Tibial artery (tissue), 4 donors: ENCODE measurements around the gene TUSC2.
A peak's percentile ranks its signal among the peaks of the same experiment; 100 is the strongest.

Source experiments
- DNase-seq, 2 donors: peaks; one replicate each; pipeline ENCODE4 v3.0.0-alpha.2; 2019
- H3K27ac ChIP-seq, 2 donors: fragments of 200-600 bp; sonication (generic) in 1 of 2; 1 replicate in 1 of 2; 2 replicates in 1 of 2; pipeline ENCODE4 v1.5.1; 2018 to 2019; ENCODE audit warnings: mild to moderate bottlenecking in 1 of 2
- H3K27me3 ChIP-seq, 2 donors: fragments of 200-600 bp; sonication (generic) in 1 of 2; one replicate each; pipeline versions ENCODE4 v1.5.1 to v1.6.0; 2016 to 2019
- H3K36me3 ChIP-seq, 3 donors: fragments of 200-600 bp; sonication (generic) in 2 of 3; one replicate each; pipeline ENCODE4 v1.5.1; 2016 to 2019; ENCODE audit warnings: mild to moderate bottlenecking in 2 of 3
- H3K4me1 ChIP-seq, 4 donors: fragments of 200-600 bp; sonication (generic) in 2 of 4; 1 replicate in 3 of 4; 2 replicates in 1 of 4; pipeline ENCODE4 v1.5.1; 2016 to 2019
- H3K4me3 ChIP-seq, 2 donors: fragments of 200-600 bp; sonication (generic) in 1 of 2; 1 replicate in 1 of 2; 2 replicates in 1 of 2; pipeline ENCODE4 v1.5.1; 2018 to 2019; ENCODE audit warnings: mild to moderate bottlenecking in 2 of 2
- H3K9me3 ChIP-seq, 3 donors: fragments of 200-600 bp; sonication (generic) in 1 of 3; one replicate each; pipeline ENCODE4 v1.5.1; 2016 to 2019
- intact Hi-C: fragments of 100-400 bp; cut with DNase I; formaldehyde crosslinking; loops from one replicate; pipeline ENCODE4 v1.15.0; 2023; ENCODE audit warnings: low total_unique reads
- TF ChIP-seq, protein P1 (sequence below), 2 experiments: fragments of 200-600 bp in 1 of 2; fragments of 450-650 bp in 1 of 2; IDR thresholded peaks; one replicate each; pipeline ENCODE4 v1.5.1; 2017 to 2019; ENCODE audit warnings: antibody characterized with exemption in 2 of 2, mild to moderate bottlenecking in 1 of 2, moderate library complexity in 1 of 2

TUSC2 gene

DNA sequence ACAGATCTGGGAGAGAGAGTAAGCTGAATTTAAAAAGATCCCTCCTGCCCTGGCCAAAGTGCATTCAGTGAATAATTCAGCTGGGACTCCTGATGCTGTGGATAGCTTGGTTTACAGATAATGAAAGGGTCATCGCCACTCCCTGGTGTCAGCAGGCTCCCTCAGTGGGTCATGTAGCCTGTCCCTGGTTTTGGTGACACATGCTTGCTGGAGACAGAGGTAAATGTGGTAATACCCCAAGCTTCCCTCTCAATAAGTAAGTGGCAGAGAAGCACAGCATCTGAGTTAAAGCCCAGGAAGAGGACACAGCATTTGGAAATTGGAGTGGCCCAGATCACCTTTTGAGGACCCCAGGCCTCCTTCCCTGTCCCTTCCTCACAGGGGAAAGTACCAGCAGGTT, 29.5 kb upstream of the TUSC2 start:
- DNase-seq: no peak
- Histone ChIP-seq H3K36me3 (peaks cover 19 to 40% (median 38%) of the 10 kb centered on the region in 3 donors), H3K9me3 (no peaks in the 10 kb centered on the region), H3K4me3 (peak overlapping the region; percentile 68 to 87), H3K27me3 (no peaks in the 10 kb centered on the region), H3K27ac (peak overlapping the region; percentile 86 to 97), H3K4me1 (peaks cover 0 to 47% (median 37%) of the 10 kb centered on the region in 4 donors)
- TF ChIP-seq, protein P1, sequence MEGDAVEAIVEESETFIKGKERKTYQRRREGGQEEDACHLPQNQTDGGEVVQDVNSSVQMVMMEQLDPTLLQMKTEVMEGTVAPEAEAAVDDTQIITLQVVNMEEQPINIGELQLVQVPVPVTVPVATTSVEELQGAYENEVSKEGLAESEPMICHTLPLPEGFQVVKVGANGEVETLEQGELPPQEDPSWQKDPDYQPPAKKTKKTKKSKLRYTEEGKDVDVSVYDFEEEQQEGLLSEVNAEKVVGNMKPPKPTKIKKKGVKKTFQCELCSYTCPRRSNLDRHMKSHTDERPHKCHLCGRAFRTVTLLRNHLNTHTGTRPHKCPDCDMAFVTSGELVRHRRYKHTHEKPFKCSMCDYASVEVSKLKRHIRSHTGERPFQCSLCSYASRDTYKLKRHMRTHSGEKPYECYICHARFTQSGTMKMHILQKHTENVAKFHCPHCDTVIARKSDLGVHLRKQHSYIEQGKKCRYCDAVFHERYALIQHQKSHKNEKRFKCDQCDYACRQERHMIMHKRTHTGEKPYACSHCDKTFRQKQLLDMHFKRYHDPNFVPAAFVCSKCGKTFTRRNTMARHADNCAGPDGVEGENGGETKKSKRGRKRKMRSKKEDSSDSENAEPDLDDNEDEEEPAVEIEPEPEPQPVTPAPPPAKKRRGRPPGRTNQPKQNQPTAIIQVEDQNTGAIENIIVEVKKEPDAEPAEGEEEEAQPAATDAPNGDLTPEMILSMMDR (IDR thresholded peaks at IDR 0.05): no peak
- intact Hi-C loops: no loop called here

DNA sequence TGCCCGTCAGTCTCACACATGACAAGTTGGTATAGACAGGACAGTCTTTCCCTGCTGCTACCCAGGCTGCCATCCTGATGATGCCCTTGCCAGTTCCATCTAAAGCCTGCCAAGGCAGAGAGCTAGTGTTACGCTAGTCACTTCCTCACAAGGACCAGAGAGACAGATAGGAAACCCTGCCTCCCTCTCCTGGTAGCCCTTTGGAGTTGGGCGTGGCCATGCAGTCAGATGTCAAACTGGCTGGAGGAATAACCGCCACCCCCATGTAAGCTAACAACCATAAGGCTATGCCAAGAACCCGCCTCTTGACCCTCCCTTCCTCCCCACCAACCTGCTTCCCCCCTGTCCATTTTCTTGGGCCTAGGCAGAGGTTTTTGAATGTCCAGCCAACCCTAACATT, 28.5 kb upstream of the TUSC2 start:
- no peaks in the 10 kb centered on the region for H3K9me3 ChIP-seq
- no peaks in the 10 kb centered on the region for H3K27me3 ChIP-seq
- intact Hi-C loops: no loop called here
- TF ChIP-seq, protein P1 (IDR thresholded peaks at IDR 0.05): no peak
- peak overlapping the region; percentile 22 to 97 for H3K27ac ChIP-seq
- peak overlapping the region; percentile 68 to 87 for H3K4me3 ChIP-seq
- H3K4me1 ChIP-seq: peaks cover 0 to 53% (median 43%) of the 10 kb centered on the region in 4 donors
- H3K36me3 ChIP-seq: peaks cover 19 to 40% (median 38%) of the 10 kb centered on the region in 3 donors
- DNase-seq: no peak

DNA sequence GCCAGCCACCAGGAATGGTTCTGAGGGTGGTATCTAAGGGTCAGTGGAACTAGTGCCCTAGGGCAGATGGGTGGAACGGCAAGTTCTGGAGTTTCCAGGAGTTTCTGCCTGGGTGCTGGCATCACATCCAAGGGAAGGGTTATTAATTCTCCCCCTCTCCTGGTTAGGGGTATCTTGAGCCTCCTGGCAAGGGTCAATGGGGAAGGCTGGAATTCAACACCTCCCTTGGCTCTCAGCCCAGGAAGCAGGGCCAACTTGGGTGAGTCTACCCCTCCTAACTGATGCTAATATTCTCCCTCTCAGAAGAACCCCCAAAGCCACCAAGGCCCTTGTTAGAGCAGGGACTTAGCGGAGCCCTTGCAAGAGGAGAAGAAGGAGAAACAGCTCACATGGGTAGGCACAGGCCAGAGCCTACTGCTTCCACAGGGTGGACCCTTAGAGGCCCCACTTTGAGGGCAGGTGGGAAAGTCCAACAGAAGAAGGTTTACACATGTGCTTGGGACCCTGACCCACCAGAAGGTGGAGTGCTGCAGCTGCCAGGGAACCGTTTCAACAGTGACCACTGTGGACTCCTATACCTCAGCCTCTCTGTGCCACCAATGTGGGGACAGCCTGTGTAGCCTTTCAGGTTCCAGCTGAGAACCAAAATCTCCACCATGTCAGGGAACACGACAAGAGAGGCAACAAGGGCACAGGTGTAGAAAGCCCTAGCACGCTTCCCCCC, 28.0 kb upstream of the TUSC2 start:
- Histone ChIP-seq H3K27ac (peak overlapping the region; percentile 22 to 97), H3K9me3 (no peaks in the 10 kb centered on the region), H3K27me3 (no peaks in the 10 kb centered on the region), H3K4me3 (peak overlapping the region; percentile 68 to 87), H3K4me1 (peaks cover 0 to 58% (median 48%) of the 10 kb centered on the region in 4 donors), H3K36me3 (peaks cover 19 to 40% (median 38%) of the 10 kb centered on the region in 3 donors)
- TF ChIP-seq, protein P1 (IDR thresholded peaks at IDR 0.05): no peak
- DNase-seq: no peak
- intact Hi-C loops: no loop called here

DNA sequence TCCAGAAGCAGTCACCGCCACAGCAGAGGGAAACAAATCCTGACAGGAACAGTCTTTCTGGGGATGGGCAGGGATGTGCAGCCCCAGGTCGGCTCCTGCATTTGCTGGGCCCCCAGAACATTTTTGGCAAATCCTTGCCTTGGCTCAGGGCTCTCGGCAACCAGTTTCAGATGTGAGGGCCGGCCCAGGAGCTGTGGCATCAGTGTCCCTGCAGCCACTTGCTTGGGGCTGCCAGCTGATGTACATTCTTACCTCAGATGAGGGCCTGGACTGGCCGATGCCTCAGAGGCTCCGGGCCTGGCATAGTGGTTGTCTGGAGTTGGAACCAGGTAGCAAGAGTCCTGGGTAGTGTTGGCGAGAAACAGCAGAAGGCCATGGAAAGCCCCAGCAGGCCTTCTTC, 26.8 kb upstream of the TUSC2 start:
- peaks cover 0 to 63% (median 52%) of the 10 kb centered on the region in 4 donors for H3K4me1 ChIP-seq
- DNase-seq: no peak
- H3K4me3 ChIP-seq: no peak overlapping the region
- no peak overlapping the region for H3K27ac ChIP-seq
- no peaks in the 10 kb centered on the region for H3K9me3 ChIP-seq
- intact Hi-C loops: no loop called here
- peaks cover 19 to 40% (median 38%) of the 10 kb centered on the region in 3 donors for H3K36me3 ChIP-seq
- TF ChIP-seq, protein P1 (IDR thresholded peaks at IDR 0.05): no peak
- H3K27me3 ChIP-seq: no peaks in the 10 kb centered on the region

DNA sequence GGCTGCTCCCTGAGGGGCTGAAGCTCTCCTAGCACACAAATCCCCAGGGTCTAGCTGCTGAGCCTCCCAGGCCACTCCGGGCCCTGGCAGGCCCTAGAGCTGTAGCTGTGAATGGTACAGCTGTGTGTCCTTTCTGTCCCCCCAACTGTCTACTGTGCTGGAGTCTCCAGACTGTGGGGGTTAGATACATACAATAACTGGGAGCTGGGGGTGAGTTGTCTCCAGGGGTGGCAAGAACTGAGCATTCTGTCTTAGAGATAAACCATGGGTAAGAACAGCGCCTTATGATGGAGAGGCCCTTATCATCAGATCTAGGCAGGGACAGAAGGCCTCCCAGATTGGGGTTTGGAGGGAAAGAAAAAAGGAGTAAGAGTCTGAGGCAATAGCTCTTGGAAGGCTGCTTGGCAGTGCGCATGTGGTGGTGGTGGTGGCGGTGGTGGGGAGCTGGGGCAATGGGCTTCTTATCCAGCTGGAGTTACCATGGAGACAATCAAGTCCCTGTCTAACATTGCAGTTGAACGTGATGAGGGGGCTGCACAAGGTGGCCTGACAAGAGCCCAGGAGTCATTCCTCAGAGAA, 26.3 kb upstream of the TUSC2 start:
- no peak overlapping the region for H3K27ac ChIP-seq
- peaks cover 19 to 40% (median 38%) of the 10 kb centered on the region in 3 donors for H3K36me3 ChIP-seq
- H3K27me3 ChIP-seq: no peaks in the 10 kb centered on the region
- no peak for DNase-seq
- no peak overlapping the region for H3K4me3 ChIP-seq
- TF ChIP-seq, protein P1 (IDR thresholded peaks at IDR 0.05): no peak
- intact Hi-C loops: no loop called here
- no peaks in the 10 kb centered on the region for H3K9me3 ChIP-seq
- peaks cover 0 to 69% (median 56%) of the 10 kb centered on the region in 4 donors for H3K4me1 ChIP-seq
